ENCODE data around the gene LRRTM4. TPM values are rescaled to one million over a fixed set of nuclear protein-coding genes. Genes with fewer than 3 reads are reported as not detected.

The LRRTM4 gene
- total and polyA plus RNA-seq, 8 donors = 0.15 to 1.3 (median 0.28) TPM; not detected in 1

GRCh38 chr2:77001895-77002294 lies 520.3 kb downstream of the LRRTM4 start:
- 66 to 78% methylated on average over 1 of the region's 1 CpG for WGBS, 2 donors

DNA sequence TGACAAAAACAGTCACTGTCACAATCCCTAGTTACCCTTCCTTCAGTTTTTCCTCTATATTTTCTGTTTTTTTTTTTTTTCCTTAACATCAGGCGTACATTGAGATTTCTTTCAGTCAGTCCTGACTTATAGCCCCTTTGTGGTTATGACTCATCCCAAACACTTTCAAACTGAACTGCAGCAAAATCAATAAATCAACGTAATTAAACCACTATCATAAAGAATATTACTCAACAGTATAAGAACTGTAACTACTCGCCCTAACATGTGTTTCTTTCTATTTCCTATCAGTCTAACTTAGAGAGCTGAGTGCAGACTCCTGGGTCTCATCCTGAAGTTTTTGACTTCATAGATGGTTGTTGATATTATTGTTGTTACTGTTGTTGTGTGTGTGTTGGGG lies 523.5 kb downstream of the LRRTM4 start:
- Histone ChIP-seq H3K9me3 (no peaks in the 10 kb centered on the region), H3K36me3 (no peaks in the 10 kb centered on the region), H3K4me3 (no peak overlapping the region), H3K27ac (no peak overlapping the region), H3K27me3 (no peaks in the 10 kb centered on the region), H3K4me1 (no peaks in the 10 kb centered on the region)
- ATAC-seq (no peak), FAIRE-seq (no peak), DNase-seq (no peak)
- no peak for TF ChIP-seq CTCF (IDR thresholded peaks at IDR 0.05)
- 38 to 44% methylated on average over 3 of the region's 3 CpGs for WGBS, 2 donors
- intact Hi-C loops (cut with DNase I) = no loop called here

More at GRCh38 chr2:77001895-77002294, 520.3 kb downstream of the LRRTM4 start:
- Histone ChIP-seq H3K9me3 (no peaks in the 10 kb centered on the region), H3K27ac (no peak overlapping the region), H3K4me3 (no peak overlapping the region), H3K27me3 (no peaks in the 10 kb centered on the region), H3K4me1 (no peaks in the 10 kb centered on the region), H3K36me3 (no peaks in the 10 kb centered on the region)
- ATAC-seq (no peak), DNase-seq (no peak), FAIRE-seq (no peak)
- intact Hi-C loops (cut with DNase I) = no loop called here
- TF ChIP-seq CTCF (IDR thresholded peaks at IDR 0.05) = no peak

DNA sequence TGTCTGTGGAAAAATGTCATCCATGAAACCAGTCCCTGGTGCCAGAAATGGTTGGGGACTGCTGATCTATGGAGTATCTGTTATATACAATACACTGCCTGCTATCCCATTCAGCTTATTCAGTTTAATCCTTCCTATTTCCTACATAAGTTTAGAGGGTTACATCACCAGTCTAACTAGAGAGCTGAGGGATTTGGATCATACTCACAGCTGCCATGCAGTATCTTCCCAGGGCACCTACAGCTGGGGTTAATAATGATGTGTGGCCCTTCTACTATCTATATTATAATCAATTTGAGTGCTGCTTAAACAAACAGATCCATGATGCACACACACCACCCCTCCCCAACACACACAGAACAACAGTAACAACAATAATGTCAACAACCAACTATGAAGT lies 524.0 kb downstream of the LRRTM4 start:
- Histone ChIP-seq H3K27ac (no peak overlapping the region), H3K4me3 (no peak overlapping the region), H3K27me3 (no peaks in the 10 kb centered on the region), H3K36me3 (no peaks in the 10 kb centered on the region), H3K4me1 (no peaks in the 10 kb centered on the region), H3K9me3 (no peaks in the 10 kb centered on the region)
- FAIRE-seq = no peak
- no peak for DNase-seq
- ATAC-seq = no peak
- TF ChIP-seq CTCF (IDR thresholded peaks at IDR 0.05) = no peak
- intact Hi-C loops (cut with DNase I) = no loop called here

GRCh38 chr2:76997296-76997695 lies 524.9 kb downstream of the LRRTM4 start:
- intact Hi-C loops (cut with DNase I) = no loop called here
- H3K4me3 ChIP-seq = no peak overlapping the region
- no peak for TF ChIP-seq CTCF (IDR thresholded peaks at IDR 0.05)
- H3K27me3 ChIP-seq = no peaks in the 10 kb centered on the region
- no peak for FAIRE-seq
- DNase-seq = no peak
- no peaks in the 10 kb centered on the region for H3K4me1 ChIP-seq
- H3K36me3 ChIP-seq = no peaks in the 10 kb centered on the region
- no peak overlapping the region for H3K27ac ChIP-seq
- WGBS, 2 donors = 59 to 69% methylated on average over 1 of the region's 1 CpG
- H3K9me3 ChIP-seq = no peaks in the 10 kb centered on the region
- ATAC-seq = no peak

DNA sequence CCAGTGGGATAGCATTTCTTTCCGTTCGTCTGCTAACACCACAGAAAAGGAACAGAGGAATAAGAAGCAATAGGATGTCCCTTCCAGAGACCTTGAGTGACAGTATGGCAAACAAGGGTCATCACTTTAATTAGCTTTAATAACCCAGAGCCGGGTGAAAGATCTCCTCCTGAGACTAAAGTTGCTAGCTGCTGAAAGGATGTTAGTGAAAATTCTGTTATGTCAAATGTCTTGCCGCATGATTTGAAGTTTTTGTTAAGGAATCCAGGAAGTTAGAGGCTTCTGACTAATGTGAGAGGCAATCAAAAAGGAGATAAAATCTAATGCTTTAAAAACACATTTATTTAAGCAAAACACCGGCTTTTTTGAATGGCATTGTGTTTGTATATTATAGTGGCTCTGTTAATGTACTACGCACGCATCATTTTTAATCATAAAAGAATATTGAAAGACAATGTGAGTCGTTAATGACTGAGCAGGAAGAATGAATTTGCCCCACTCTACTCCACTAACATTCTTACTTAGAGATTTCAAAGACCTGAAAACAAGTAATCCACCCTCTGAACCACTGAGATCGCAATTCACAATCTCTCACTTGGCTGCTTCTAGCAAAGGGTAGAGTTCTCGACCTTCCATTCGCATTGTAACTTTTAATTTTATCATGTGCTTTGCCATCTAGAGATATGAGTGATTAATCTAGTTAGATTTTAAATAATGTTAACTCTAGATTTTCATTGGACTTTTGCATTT lies 536.6 kb downstream of the LRRTM4 start:
- 31 to 36% methylated on average over 11 of the region's 11 CpGs for whole genome bisulfite sequencing, 2 donors
- Histone ChIP-seq H3K4me1 (no peaks in the 10 kb centered on the region), H3K4me3 (no peak overlapping the region), H3K27me3 (peaks cover 0 to 3% (median 0%) of the 10 kb centered on the region in 4 donors), H3K27ac (no peak overlapping the region), H3K36me3 (no peaks in the 10 kb centered on the region), H3K9me3 (no peaks in the 10 kb centered on the region)
- DNase-seq = no peak
- intact Hi-C loops (cut with DNase I) = no loop called here
- TF ChIP-seq CTCF (IDR thresholded peaks at IDR 0.05) = no peak
- ATAC-seq = no peak
- FAIRE-seq = no peak

Data from pancreas (tissue), 10 donors.